ENCODE measurements around the gene MYD88. TPM values are rescaled to one million over a fixed set of nuclear protein-coding genes. Genes with fewer than 3 reads are reported as not detected.

The MYD88 gene
- total RNA-seq, 1 donor = 8.7 TPM

GRCh38 chr3:38116471-38117162 is 21.8 kb upstream of the MYD88 start:
- peak; percentile 69 for DNase-seq (ENCODE audit: insufficient read length, low spot score, missing footprints)
- TF ChIP-seq CTCF (IDR thresholded peaks at IDR 0.05; ENCODE audit: extremely low read depth, low read depth, low read length) = no peak
- Histone ChIP-seq H3K27me3 (ENCODE audit: insufficient read depth, low read length) (peaks cover 13% of the 10 kb centered on the region), H3K4me3 (ENCODE audit: insufficient read depth, low read length) (no peak overlapping the region), H3K27ac (ENCODE audit: low read depth, low read length) (no peak overlapping the region), H3K9me3 (ENCODE audit: low read depth, low read length) (no peaks in the 10 kb centered on the region), H2AFZ (ENCODE audit: low read length) (no peak overlapping the region), H3K4me1 (ENCODE audit: insufficient read depth, low read length) (no peaks in the 10 kb centered on the region), H3K4me2 (ENCODE audit: insufficient read depth, low read length) (no peak overlapping the region), H3K36me3 (ENCODE audit: insufficient read depth, low read length) (no peaks in the 10 kb centered on the region), H3K79me2 (ENCODE audit: insufficient read depth, low read length) (no peaks in the 10 kb centered on the region), H4K20me1 (ENCODE audit: insufficient read depth, low read length) (no peaks in the 10 kb centered on the region)

DNA sequence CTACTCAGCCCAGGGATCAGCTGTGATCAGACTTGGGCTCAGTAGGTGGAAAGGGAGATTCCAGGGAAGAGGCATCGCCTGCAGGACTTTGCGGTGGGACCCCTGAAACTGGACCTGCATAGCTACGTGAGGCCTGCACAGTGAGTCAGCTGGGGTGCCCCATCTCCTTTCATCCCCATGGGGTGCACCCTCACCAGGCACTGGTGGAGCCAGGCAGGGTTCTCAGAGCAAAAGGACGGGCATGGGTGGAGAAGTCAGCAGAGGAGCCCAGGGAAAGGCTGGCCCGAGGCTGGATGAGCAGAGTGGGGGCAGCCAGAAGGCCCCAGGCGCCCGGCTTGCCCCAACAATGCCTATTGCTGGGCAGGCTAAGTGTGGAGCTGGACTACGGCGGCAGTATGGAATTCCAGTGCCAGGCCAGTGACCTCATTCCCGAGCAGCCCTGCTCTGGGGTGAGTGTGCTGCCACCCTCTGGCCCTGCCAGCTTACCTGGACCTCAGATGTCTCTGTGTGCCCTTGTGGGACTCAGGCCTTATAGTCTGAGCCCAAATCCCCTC is 21.2 kb upstream of the MYD88 start:
- Histone ChIP-seq H3K4me2 (ENCODE audit: insufficient read depth, low read length) (no peak overlapping the region), H3K4me1 (ENCODE audit: insufficient read depth, low read length) (no peaks in the 10 kb centered on the region), H4K20me1 (ENCODE audit: insufficient read depth, low read length) (no peaks in the 10 kb centered on the region), H3K27me3 (ENCODE audit: insufficient read depth, low read length) (peaks cover 13% of the 10 kb centered on the region), H3K27ac (ENCODE audit: low read depth, low read length) (no peak overlapping the region), H2AFZ (ENCODE audit: low read length) (no peak overlapping the region), H3K79me2 (ENCODE audit: insufficient read depth, low read length) (no peaks in the 10 kb centered on the region), H3K9me3 (ENCODE audit: low read depth, low read length) (no peaks in the 10 kb centered on the region), H3K36me3 (ENCODE audit: insufficient read depth, low read length) (peaks cover 2% of the 10 kb centered on the region), H3K4me3 (ENCODE audit: insufficient read depth, low read length) (no peak overlapping the region)
- DNase-seq (ENCODE audit: insufficient read length, low spot score, missing footprints) = peak; percentile 87
- no peak for TF ChIP-seq CTCF (IDR thresholded peaks at IDR 0.05; ENCODE audit: extremely low read depth, low read depth, low read length)

- Histone ChIP-seq H3K79me2 (ENCODE audit: insufficient read depth, low read length) (no peaks in the 10 kb centered on the region), H2AFZ (ENCODE audit: low read length) (no peak overlapping the region), H3K27ac (ENCODE audit: low read depth, low read length) (no peak overlapping the region), H3K27me3 (ENCODE audit: insufficient read depth, low read length) (peaks cover 13% of the 10 kb centered on the region), H3K4me3 (ENCODE audit: insufficient read depth, low read length) (no peak overlapping the region), H3K4me2 (ENCODE audit: insufficient read depth, low read length) (no peak overlapping the region), H3K9me3 (ENCODE audit: low read depth, low read length) (no peaks in the 10 kb centered on the region), H3K4me1 (ENCODE audit: insufficient read depth, low read length) (no peaks in the 10 kb centered on the region), H3K36me3 (ENCODE audit: insufficient read depth, low read length) (peaks cover 9% of the 10 kb centered on the region), H4K20me1 (ENCODE audit: insufficient read depth, low read length) (no peaks in the 10 kb centered on the region)
- TF ChIP-seq CTCF (IDR thresholded peaks at IDR 0.05; ENCODE audit: extremely low read depth, low read depth, low read length) = peak; percentile 78
- peak; percentile 96 for DNase-seq (ENCODE audit: insufficient read length, low spot score, missing footprints)
Measured at GRCh38 chr3:38117748-38118420, 20.6 kb upstream of the MYD88 start.

All from osteoblast (primary cell).